Ascending aorta (tissue), 2 donors: Measurements from ENCODE around the gene SERINC5. TPM values are rescaled to one million over a fixed set of nuclear protein-coding genes. Genes with fewer than 3 reads are reported as not detected.

Source experiments
- DNase-seq, 2 donors: peaks; one replicate each; pipeline ENCODE4 v3.0.0-alpha.2; 2019; ENCODE audit warnings: low spot score in 2 of 2
- H3K27ac ChIP-seq, 2 donors: fragments of 200-600 bp; sonication (generic); one replicate each; pipeline ENCODE4 v1.5.1; 2016 to 2017; ENCODE audit warnings: mild to moderate bottlenecking in 1 of 2
- H3K27me3 ChIP-seq: fragments of 200-600 bp; sonication (generic); one replicate; pipeline ENCODE4 v1.5.1; 2017
- H3K36me3 ChIP-seq, 2 donors: fragments of 200-600 bp; sonication (generic); one replicate each; pipeline ENCODE4 v1.5.1; 2016
- H3K4me1 ChIP-seq, 2 donors: fragments of 200-600 bp; sonication (generic); one replicate each; pipeline ENCODE4 v1.5.1; 2016 to 2017; ENCODE audit warnings: mild to moderate bottlenecking in 1 of 2
- H3K4me3 ChIP-seq, 2 donors: fragments of 200-600 bp; sonication (generic); one replicate each; pipeline ENCODE4 v1.5.1; 2016 to 2017; ENCODE audit warnings: mild to moderate bottlenecking in 1 of 2
- H3K9me3 ChIP-seq, 2 donors: fragments of 200-600 bp; sonication (generic); one replicate each; pipeline ENCODE4 v1.5.1; 2016
- CTCF ChIP-seq, 3 experiments: fragments of 200-600 bp in 2 of 3; fragments of 450-650 bp in 1 of 3; sonication (generic) in 2 of 3; IDR thresholded peaks; one replicate each; pipeline ENCODE4 v1.5.1; 2016 to 2019; ENCODE audit warnings: antibody characterized with exemption in 3 of 3, mild to moderate bottlenecking in 1 of 3, moderate library complexity in 1 of 3
- intact Hi-C: fragments of 100-400 bp; cut with DNase I; formaldehyde crosslinking; loops from one replicate; pipeline ENCODE4 v1.15.1; 2023
- total RNA-seq: library from RNA; depleted of rRNA; stranded (reverse); fragments of >200 nt; gene quantifications from one replicate; pipeline ENCODE4 v1.1.0, GENCODE V29; 2016

Gene SERINC5
- total RNA-seq, 1 donor from 2014 or later = 3.4 TPM

DNA sequence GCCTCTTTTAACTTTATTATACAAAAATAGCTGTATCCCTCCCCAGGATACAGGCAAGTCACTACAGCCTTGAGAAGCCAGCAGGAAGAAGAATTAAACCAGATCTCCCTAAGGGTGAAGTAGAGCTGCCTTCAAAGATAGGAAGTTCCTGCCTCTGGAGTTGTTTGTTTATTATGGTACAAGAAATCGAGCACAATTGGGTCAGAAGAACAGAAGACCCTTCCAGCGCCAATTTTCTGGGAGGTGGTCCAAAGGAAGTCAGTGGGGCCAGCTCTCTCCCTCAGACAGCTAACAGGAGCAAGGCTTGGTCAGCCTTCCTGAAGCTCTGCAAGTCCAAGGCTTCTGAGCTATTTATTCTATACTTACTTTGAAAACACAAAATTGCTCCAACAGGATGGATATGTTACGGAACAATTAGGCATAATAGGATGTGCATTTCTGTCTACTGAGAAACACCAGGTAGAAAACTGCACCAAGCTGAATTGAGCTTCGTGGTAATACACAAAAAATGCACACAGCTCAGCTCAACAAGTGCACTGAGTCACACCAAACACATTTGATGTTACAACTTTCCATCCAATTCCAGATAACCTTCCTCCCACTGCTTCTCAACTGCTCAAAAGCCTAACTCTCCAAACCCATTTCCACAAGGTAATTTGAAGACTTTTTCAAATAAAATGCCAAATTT lies 16.0 kb downstream of the SERINC5 start:
- Histone ChIP-seq H3K27ac (no peak overlapping the region), H3K9me3 (no peaks in the 10 kb centered on the region), H3K36me3 (no peaks in the 10 kb centered on the region), H3K27me3 (no peaks in the 10 kb centered on the region), H3K4me3 (no peak overlapping the region), H3K4me1 (peaks cover 0 to 13% of the 10 kb centered on the region in 2 donors)
- intact Hi-C loops = no loop called here
- TF ChIP-seq CTCF (IDR thresholded peaks at IDR 0.05) = no peak
- DNase-seq = no peak

- Histone ChIP-seq H3K36me3 (no peaks in the 10 kb centered on the region), H3K9me3 (no peaks in the 10 kb centered on the region), H3K27me3 (no peaks in the 10 kb centered on the region), H3K4me3 (peak overlapping the region in 1 of 2 donors; percentile 24), H3K27ac (no peak overlapping the region), H3K4me1 (peaks cover 0 to 13% of the 10 kb centered on the region in 2 donors)
- TF ChIP-seq CTCF (IDR thresholded peaks at IDR 0.05) = no peak
- intact Hi-C loops = no loop called here
- peak in 1 of 2 donors; percentile 73 for DNase-seq
Observed at GRCh38 chr5:80238778-80239679, 16.8 kb downstream of the SERINC5 start.

DNA sequence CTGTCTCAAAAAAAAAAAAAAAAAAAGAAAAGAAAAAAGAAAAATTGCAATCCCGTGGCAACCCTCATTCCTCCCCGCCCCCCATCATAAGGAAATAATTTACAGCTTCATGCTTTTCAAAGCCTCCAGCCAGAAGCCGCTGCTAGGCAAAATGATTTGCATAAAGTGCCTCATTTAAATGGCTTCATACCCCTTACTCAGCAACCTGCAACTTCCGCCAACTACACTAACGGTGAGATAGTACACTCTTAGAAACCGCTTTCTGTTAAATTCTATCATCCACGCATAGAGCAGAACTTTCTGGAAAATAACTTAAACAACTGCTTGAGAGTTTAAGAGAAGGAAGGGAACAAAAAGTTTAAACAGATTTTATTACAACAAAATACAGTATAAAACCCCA lies 17.8 kb downstream of the SERINC5 start:
- H3K4me1 ChIP-seq = peaks cover 0 to 13% of the 10 kb centered on the region in 2 donors
- no peak for DNase-seq
- H3K27ac ChIP-seq = no peak overlapping the region
- no peak overlapping the region for H3K4me3 ChIP-seq
- H3K27me3 ChIP-seq = no peaks in the 10 kb centered on the region
- no peaks in the 10 kb centered on the region for H3K36me3 ChIP-seq
- H3K9me3 ChIP-seq = no peaks in the 10 kb centered on the region
- intact Hi-C loops = no loop called here
- no peak for TF ChIP-seq CTCF (IDR thresholded peaks at IDR 0.05)

- Histone ChIP-seq H3K36me3 (no peaks in the 10 kb centered on the region), H3K4me3 (no peak overlapping the region), H3K27me3 (no peaks in the 10 kb centered on the region), H3K27ac (no peak overlapping the region), H3K9me3 (no peaks in the 10 kb centered on the region), H3K4me1 (peaks cover 0 to 13% of the 10 kb centered on the region in 2 donors)
- TF ChIP-seq CTCF (IDR thresholded peaks at IDR 0.05) = no peak
- DNase-seq = no peak
- intact Hi-C loops = no loop called here
Observed at GRCh38 chr5:80237243-80237642, 18.6 kb downstream of the SERINC5 start.

DNA sequence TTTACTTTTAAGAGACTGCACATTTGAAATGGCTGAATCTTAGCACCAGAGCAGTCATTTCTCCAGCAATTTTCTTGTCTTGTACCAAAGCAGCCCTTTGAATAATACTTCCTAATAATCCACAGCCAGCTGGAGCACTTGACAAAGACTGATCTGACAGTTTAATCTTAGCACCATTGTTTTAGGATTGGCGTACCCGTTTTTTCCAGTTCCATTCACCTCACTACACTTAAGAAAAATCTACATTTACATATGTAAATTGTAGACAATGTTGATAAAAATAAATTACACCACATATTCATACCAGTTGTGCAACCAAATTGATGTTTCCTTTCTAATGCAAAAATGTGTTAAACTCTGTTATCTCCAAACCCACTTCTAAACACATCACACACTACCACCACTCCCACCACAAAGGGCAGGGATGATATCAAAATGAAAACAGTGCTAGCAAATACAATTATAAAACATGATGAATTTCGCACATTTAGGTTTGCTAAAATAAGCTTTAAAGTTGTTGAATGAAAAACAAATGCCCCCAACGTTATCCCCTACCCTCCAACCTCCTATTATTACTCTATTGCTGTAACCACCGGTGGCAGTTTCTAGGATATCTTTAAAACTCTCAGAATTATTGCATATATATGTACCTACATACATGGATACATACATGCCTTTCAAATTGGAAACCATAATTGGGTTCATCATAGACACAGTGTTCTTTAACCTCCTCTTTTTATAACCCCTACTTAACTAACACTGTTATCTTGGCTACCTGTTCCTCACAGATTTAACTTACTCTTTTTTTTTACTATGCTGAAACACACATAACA lies 21.5 kb downstream of the SERINC5 start:
- Histone ChIP-seq H3K4me1 (peaks cover 0 to 4% of the 10 kb centered on the region in 2 donors), H3K27me3 (no peaks in the 10 kb centered on the region), H3K27ac (no peak overlapping the region), H3K9me3 (no peaks in the 10 kb centered on the region), H3K4me3 (no peak overlapping the region), H3K36me3 (no peaks in the 10 kb centered on the region)
- no peak for TF ChIP-seq CTCF (IDR thresholded peaks at IDR 0.05)
- no peak for DNase-seq
- intact Hi-C loops = no loop called here
